H9 (cell line): ENCODE measurements around the gene TFDP1. TPM values are rescaled to one million over a fixed set of nuclear protein-coding genes. Genes with fewer than 3 reads are reported as not detected.

Experiments
- DNase-seq: peaks from one replicate; pipeline ENCODE4 v3.0.0-alpha.2; 2017
- H2AFZ ChIP-seq: one replicate; pipeline ENCODE4 v1.6.1; 2013; ENCODE audit warnings: mild to moderate bottlenecking, low read length, control low read depth, moderate library complexity
- H2AK5ac ChIP-seq: 2 replicates; pipeline ENCODE4 v1.6.1; 2013; ENCODE audit warnings: low read length, control low read depth, mixed read lengths; ENCODE audit not compliant: insufficient read length
- H2BK120ac ChIP-seq: one replicate; pipeline ENCODE4 v1.6.1; 2013; ENCODE audit warnings: low read depth, mild to moderate bottlenecking, low read length, control low read depth, inconsistent platforms; ENCODE audit not compliant: poor library complexity, severe bottlenecking
- H2BK12ac ChIP-seq: 2 replicates; pipeline ENCODE4 v1.6.1; 2013; ENCODE audit warnings: low read length, control low read depth, mixed read lengths, low read depth; ENCODE audit not compliant: insufficient read length
- H2BK15ac ChIP-seq: 2 replicates; pipeline ENCODE4 v1.6.1; 2013; ENCODE audit warnings: low read depth, low read length, control low read depth
- H2BK20ac ChIP-seq: one replicate; pipeline ENCODE4 v1.6.1; 2013; ENCODE audit warnings: low read depth, mild to moderate bottlenecking, low read length, control low read depth, inconsistent platforms; ENCODE audit not compliant: poor library complexity, severe bottlenecking
- H2BK5ac ChIP-seq: 2 replicates; pipeline ENCODE4 v1.6.1; 2013; ENCODE audit warnings: low read length, control low read depth, mixed read lengths; ENCODE audit not compliant: insufficient read length
- H3K14ac ChIP-seq: 2 replicates; pipeline ENCODE4 v1.6.1; 2013; ENCODE audit warnings: low read length, control low read depth; ENCODE audit not compliant: insufficient read depth
- H3K18ac ChIP-seq: 2 replicates; pipeline ENCODE4 v1.6.1; 2013; ENCODE audit warnings: low read depth, mild to moderate bottlenecking, mixed read lengths, low read length, control low read depth; ENCODE audit not compliant: insufficient read length
- H3K23ac ChIP-seq: 2 replicates; pipeline ENCODE4 v1.6.1; 2013; ENCODE audit warnings: low read length, control low read depth, mixed read lengths, low read depth; ENCODE audit not compliant: insufficient read length
- H3K23me2 ChIP-seq: 2 replicates; pipeline ENCODE4 v1.6.1; 2013; ENCODE audit warnings: low read depth, mild to moderate bottlenecking, mixed read lengths, low read length, control low read depth; ENCODE audit not compliant: insufficient read length, poor library complexity, severe bottlenecking
- H3K27ac ChIP-seq: 2 replicates; pipeline ENCODE4 v1.5.1; 2013; ENCODE audit warnings: low read length, control low read depth, mixed read lengths, low read depth; ENCODE audit not compliant: insufficient read length
- H3K27me3 ChIP-seq: 2 replicates; pipeline ENCODE4 v1.6.1; 2013; ENCODE audit warnings: low read length, control low read depth, inconsistent platforms; ENCODE audit not compliant: insufficient read depth
- H3K4ac ChIP-seq: 2 replicates; pipeline ENCODE4 v1.6.1; 2013; ENCODE audit warnings: low read depth, mild to moderate bottlenecking, control low read depth, inconsistent platforms, low read length, moderate library complexity
- H3K4me1 ChIP-seq: 2 replicates; pipeline ENCODE4 v1.6.1; 2013; ENCODE audit warnings: low read length, control low read depth, inconsistent platforms; ENCODE audit not compliant: insufficient read depth
- H3K4me2 ChIP-seq: 2 replicates; pipeline ENCODE4 v1.6.1; 2013; ENCODE audit warnings: low read length, control low read depth, mixed read lengths; ENCODE audit not compliant: insufficient read length, insufficient read depth
- H3K56ac ChIP-seq: 2 replicates; pipeline ENCODE4 v1.6.1; 2013; ENCODE audit warnings: low read depth, mild to moderate bottlenecking, mixed read lengths, low read length, control low read depth; ENCODE audit not compliant: insufficient read length
- H3K79me1 ChIP-seq: 2 replicates; pipeline ENCODE4 v1.6.1; 2013; ENCODE audit warnings: low read depth, mild to moderate bottlenecking, moderate library complexity, low read length, control low read depth, inconsistent platforms; ENCODE audit not compliant: insufficient read depth, poor library complexity, severe bottlenecking
- H3K79me2 ChIP-seq: 2 replicates; pipeline ENCODE4 v1.6.1; 2013; ENCODE audit warnings: low read length, control low read depth, inconsistent platforms; ENCODE audit not compliant: insufficient read depth
- H3K9ac ChIP-seq: 2 replicates; pipeline ENCODE4 v1.6.1; 2013; ENCODE audit warnings: low read length, control low read depth, mixed read lengths; ENCODE audit not compliant: insufficient read length; ENCODE audit errors: extremely low read depth
- H3K9me3 ChIP-seq: one replicate; pipeline ENCODE4 v1.6.1; 2013; ENCODE audit warnings: low read depth, low read length, inconsistent platforms; ENCODE audit not compliant: control insufficient read depth
- H3T11ph ChIP-seq: one replicate; pipeline ENCODE4 v1.6.1; 2013; ENCODE audit warnings: mild to moderate bottlenecking, low read length, control low read depth, inconsistent platforms
- H4K20me1 ChIP-seq: one replicate; pipeline ENCODE4 v1.6.1; 2013; ENCODE audit not compliant: control insufficient read depth, insufficient read length, insufficient read depth
- H4K5ac ChIP-seq: 2 replicates; pipeline ENCODE4 v1.6.1; 2013; ENCODE audit warnings: low read depth, mild to moderate bottlenecking, mixed read lengths, low read length, control low read depth; ENCODE audit not compliant: insufficient read length
- H4K8ac ChIP-seq: replicated peaks from 2 replicates; pipeline ENCODE4 v1.6.1; 2013; ENCODE audit warnings: low read length, control low read depth, mixed read lengths, low read depth; ENCODE audit not compliant: insufficient read length
- H4K91ac ChIP-seq: 2 replicates; pipeline ENCODE4 v1.6.1; 2013; ENCODE audit warnings: low read depth, mild to moderate bottlenecking, moderate library complexity, mixed read lengths, low read length, control low read depth; ENCODE audit not compliant: insufficient read length
- H3K27ac Mint-ChIP-seq, 3 experiments: 2 replicates in 2 of 3; 3 replicates in 1 of 3; pipeline ENCODE4 v1.8.0; 2020 to 2021; ENCODE audit warnings: mixed read lengths in 3 of 3, mild to moderate bottlenecking in 1 of 3, moderate library complexity in 1 of 3
- H3K27me3 Mint-ChIP-seq: 2 replicates; pipeline ENCODE4 v1.8.0; 2021; ENCODE audit warnings: low read depth, mild to moderate bottlenecking, moderate library complexity, mixed read lengths
- H3K36me3 Mint-ChIP-seq, 3 experiments: 2 replicates in 2 of 3; 3 replicates in 1 of 3; pipeline ENCODE4 v1.8.0; 2020 to 2021; ENCODE audit warnings: low read depth in 3 of 3, mixed read lengths in 3 of 3; ENCODE audit not compliant: insufficient read depth in 1 of 3
- H3K4me1 Mint-ChIP-seq, 2 experiments: 2 replicates each; pipeline ENCODE4 v1.8.0; 2020; ENCODE audit warnings: mixed read lengths in 2 of 2
- H3K4me3 Mint-ChIP-seq, 2 experiments: 2 replicates in 1 of 2; 3 replicates in 1 of 2; pipeline ENCODE4 v1.8.0; 2020 to 2021; ENCODE audit warnings: mild to moderate bottlenecking in 2 of 2, mixed read lengths in 2 of 2, moderate library complexity in 1 of 2
- H3K9me3 Mint-ChIP-seq, 2 experiments: 2 replicates in 1 of 2; 3 replicates in 1 of 2; pipeline ENCODE4 v1.8.0; 2020; ENCODE audit warnings: mild to moderate bottlenecking in 2 of 2, mixed read lengths in 2 of 2, moderate library complexity in 1 of 2
- CTCF ChIP-seq: fragments of 200-600 bp; sonication (generic); conservative IDR thresholded peaks from 3 replicates; pipeline ENCODE4 v1.8.0; 2021; ENCODE audit warnings: antibody characterized with exemption, mild to moderate bottlenecking
- WGBS: extraction: QIAGEN DNeasy Blood & Tissue Kit; methylation state at CpG from one replicate; pipeline ENCODE4 v1.1.7; 2013; ENCODE audit warnings: missing lambda C conversion rate, low lambda C conversion rate, mixed read lengths; ENCODE audit not compliant: insufficient read length; ENCODE audit errors: extremely low coverage; 5-methylcytosine and 5-hydroxymethylcytosine counted together
- total RNA-seq: library from RNA; stranded (reverse); gene quantifications from 2 replicates; pipeline ENCODE4 v1.2.1, GENCODE V29; 2021

The TFDP1 gene
- total RNA-seq, 1 experiment from 2014 or later: 111 TPM

DNA sequence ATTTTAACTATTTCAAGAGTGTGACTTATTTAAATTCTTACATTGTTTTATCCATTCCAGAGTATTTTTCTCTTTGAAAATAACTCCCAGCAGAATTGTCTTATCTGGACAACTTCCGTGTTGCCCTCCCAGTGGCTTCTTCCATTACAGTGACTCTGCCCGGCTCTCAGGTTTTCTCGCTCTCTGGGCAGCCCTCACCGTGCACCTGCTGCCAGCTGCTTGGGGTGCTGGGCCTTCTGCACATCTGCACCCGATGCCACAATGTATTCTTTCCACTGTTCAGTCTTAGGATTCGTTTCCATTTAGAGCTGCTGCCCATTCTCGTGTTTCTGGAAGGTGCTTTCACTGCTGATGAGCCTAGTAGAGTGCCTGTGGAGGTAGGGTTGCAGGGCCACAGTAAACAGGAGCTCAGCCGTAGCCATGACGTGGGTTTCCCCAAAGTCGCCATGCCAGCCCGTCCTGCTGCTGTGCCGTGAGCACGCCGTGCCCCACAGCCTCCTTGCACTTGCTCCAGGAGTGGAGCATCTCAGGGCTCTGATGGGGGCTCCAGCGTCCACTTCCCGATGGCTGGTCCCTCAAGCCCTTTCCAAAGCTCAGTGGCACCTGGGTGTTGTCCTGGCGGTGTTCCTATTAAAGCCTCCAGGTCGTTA, 48.0 kb upstream of the TFDP1 start:
- Histone ChIP-seq H3K4ac (no peak overlapping the region), H2AFZ (no peak overlapping the region), H2AK5ac (no peak overlapping the region), H3T11ph (no peak overlapping the region), H2BK20ac (no peak overlapping the region), H2BK12ac (no peak overlapping the region), H3K18ac (no peak overlapping the region), H2BK120ac (no peak overlapping the region), H4K8ac (no peak overlapping the region), H4K5ac (no peak overlapping the region), H3K23me2 (no peaks in the 10 kb centered on the region), H3K9me3 (no peaks in the 10 kb centered on the region), H3K56ac (no peak overlapping the region), H3K23ac (no peak overlapping the region), H3K4me1 (no peaks in the 10 kb centered on the region), H3K14ac (no peak overlapping the region; the same call in 1 of the 2 replicates), H2BK15ac (no peak overlapping the region), H4K91ac (no peak overlapping the region), H3K4me2 (no peak overlapping the region), H3K27me3 (no peaks in the 10 kb centered on the region), H3K79me2 (0 out of 2 replicates have a peak, but pooled peaks cover 1% of the 10 kb centered on the region), H3K27ac (no peak overlapping the region), H2BK5ac (no peak overlapping the region), H3K9ac (no peak overlapping the region), H4K20me1 (peaks cover 2% of the 10 kb centered on the region), H3K79me1 (no peaks in the 10 kb centered on the region)
- Mint-ChIP-seq H3K4me3 (no peak overlapping the region), H3K36me3 (peaks cover 17 to 30% (median 28%) of the 10 kb centered on the region in 3 experiments; a peak in 6 of 7 replicates), H3K9me3 (no peaks in the 10 kb centered on the region), H3K27ac (no peak overlapping the region; a peak in 1 of 7 replicates), H3K27me3 (no peaks in the 10 kb centered on the region), H3K4me1 (no peaks in the 10 kb centered on the region)
- WGBS: no CpG with 5 or more reads among the region's 18 CpGs
- no peak for DNase-seq
- TF ChIP-seq CTCF: no peak
